Measurements from ENCODE around the gene RIPOR3.

Gene RIPOR3

GRCh38 chr20:50609438-50609989, 81.8 kb downstream of the RIPOR3 start:
- TF ChIP-seq CTCF (IDR thresholded peaks at IDR 0.05; ENCODE audit: extremely low read depth, insufficient read depth, missing control alignments) = no peak
- DNase-seq (ENCODE audit: low spot score) = no peak
- in situ Hi-C loops (cut with MboI; ENCODE audit: low pct_unique_long_range_greater_than_20kb, low sequenced_read_pairs, unreplicated experiment) = no loop called here

- DNase-seq (ENCODE audit: low spot score) = no peak
- in situ Hi-C loops (cut with MboI; ENCODE audit: low pct_unique_long_range_greater_than_20kb, low sequenced_read_pairs, unreplicated experiment) = no loop called here
- no peak for TF ChIP-seq CTCF (IDR thresholded peaks at IDR 0.05; ENCODE audit: extremely low read depth, insufficient read depth, missing control alignments)
Observed at GRCh38 chr20:50608750-50609104, 82.6 kb downstream of the RIPOR3 start.

GRCh38 chr20:50607850-50608749, 83.2 kb downstream of the RIPOR3 start:
- DNase-seq (ENCODE audit: low spot score) = no peak
- no peak for TF ChIP-seq CTCF (IDR thresholded peaks at IDR 0.05; ENCODE audit: extremely low read depth, insufficient read depth, missing control alignments)
- in situ Hi-C loops (cut with MboI; ENCODE audit: low pct_unique_long_range_greater_than_20kb, low sequenced_read_pairs, unreplicated experiment) = no loop called here

- in situ Hi-C loops (cut with MboI; ENCODE audit: low pct_unique_long_range_greater_than_20kb, low sequenced_read_pairs, unreplicated experiment) = no loop called here
- TF ChIP-seq CTCF (IDR thresholded peaks at IDR 0.05; ENCODE audit: extremely low read depth, insufficient read depth, missing control alignments) = no peak
- no peak for DNase-seq (ENCODE audit: low spot score)
Observed at GRCh38 chr20:50607436-50607835, 83.9 kb downstream of the RIPOR3 start.

GRCh38 chr20:50605136-50605535, 86.2 kb downstream of the RIPOR3 start:
- in situ Hi-C loops (cut with MboI; ENCODE audit: low pct_unique_long_range_greater_than_20kb, low sequenced_read_pairs, unreplicated experiment) = no loop called here
- no peak for DNase-seq (ENCODE audit: low spot score)
- TF ChIP-seq CTCF (IDR thresholded peaks at IDR 0.05; ENCODE audit: extremely low read depth, insufficient read depth, missing control alignments) = no peak

GRCh38 chr20:50604451-50604850, 86.9 kb downstream of the RIPOR3 start:
- in situ Hi-C loops (cut with MboI; ENCODE audit: low pct_unique_long_range_greater_than_20kb, low sequenced_read_pairs, unreplicated experiment) = no loop called here
- no peak for DNase-seq (ENCODE audit: low spot score)

More at GRCh38 chr20:50604451-50604850, 86.9 kb downstream of the RIPOR3 start:
- TF ChIP-seq CTCF (IDR thresholded peaks at IDR 0.05; ENCODE audit: extremely low read depth, insufficient read depth, missing control alignments) = no peak

Data from GM13977 (cell line).